NCI-H1694 treated with DMSO at 0.1 percent for 48 hours (cell line): ENCODE measurements around the gene LRAT.

ENCODE experiments used
- DNase-seq: peaks from one replicate; lab custom pipeline; 2025; lab: John Stamatoyannopoulos, UW

LRAT gene

DNA sequence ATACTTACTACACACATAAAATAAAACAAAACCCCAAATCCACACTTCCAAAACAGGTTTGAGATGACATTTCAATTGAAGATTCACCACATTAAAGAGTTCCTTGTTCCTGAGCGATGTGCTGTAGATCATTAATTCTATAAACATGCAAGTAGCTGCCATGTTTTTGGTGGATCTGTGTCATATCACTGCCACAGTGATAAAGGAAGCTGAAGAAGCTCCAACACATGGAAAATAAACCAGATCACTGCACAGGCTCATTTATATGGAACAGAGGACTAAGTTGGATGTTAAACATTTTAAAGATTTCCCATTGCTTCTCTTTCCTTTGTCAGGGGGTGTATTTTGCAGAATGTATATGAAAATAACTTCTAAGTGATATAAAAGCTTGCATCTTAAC lies 34.5 kb downstream of the LRAT start:
- DNase-seq, result no peak

GRCh38 chr4:154779362-154779947 lies 35.7 kb downstream of the LRAT start:
- no peak for DNase-seq

- no peak for DNase-seq
Observed at GRCh38 chr4:154781126-154781982, 37.6 kb downstream of the LRAT start, which contains the start of gene RBM46. RBM46 (plus strand) TSS chr4:154781272; CDS start chr4:154796753, 15,481 bp downstream.

DNA sequence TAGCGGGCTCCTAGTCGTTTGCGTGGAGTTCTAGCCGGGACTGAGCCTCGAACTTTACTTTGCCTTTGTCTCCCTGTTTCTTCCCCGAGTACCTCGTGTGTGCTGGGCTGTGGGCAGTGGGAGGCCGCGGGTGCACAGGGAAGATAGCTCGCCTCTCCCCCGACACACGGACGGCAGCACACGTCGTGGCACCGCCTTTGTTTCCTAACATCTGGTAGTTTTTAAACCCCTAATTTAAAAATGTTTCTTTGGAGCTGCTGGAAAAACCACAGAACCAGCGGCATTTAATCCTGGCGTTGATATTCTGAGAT lies 38.1 kb downstream of the LRAT start:
- DNase-seq, result no peak
